Measurements from ENCODE around the gene CDH4.
"Not testable (repeated sequence)": the region's sequence is repeated elsewhere in the genome, so short reads cannot be mapped to it uniquely, and the experiment has no call there.

Gene CDH4

DNA sequence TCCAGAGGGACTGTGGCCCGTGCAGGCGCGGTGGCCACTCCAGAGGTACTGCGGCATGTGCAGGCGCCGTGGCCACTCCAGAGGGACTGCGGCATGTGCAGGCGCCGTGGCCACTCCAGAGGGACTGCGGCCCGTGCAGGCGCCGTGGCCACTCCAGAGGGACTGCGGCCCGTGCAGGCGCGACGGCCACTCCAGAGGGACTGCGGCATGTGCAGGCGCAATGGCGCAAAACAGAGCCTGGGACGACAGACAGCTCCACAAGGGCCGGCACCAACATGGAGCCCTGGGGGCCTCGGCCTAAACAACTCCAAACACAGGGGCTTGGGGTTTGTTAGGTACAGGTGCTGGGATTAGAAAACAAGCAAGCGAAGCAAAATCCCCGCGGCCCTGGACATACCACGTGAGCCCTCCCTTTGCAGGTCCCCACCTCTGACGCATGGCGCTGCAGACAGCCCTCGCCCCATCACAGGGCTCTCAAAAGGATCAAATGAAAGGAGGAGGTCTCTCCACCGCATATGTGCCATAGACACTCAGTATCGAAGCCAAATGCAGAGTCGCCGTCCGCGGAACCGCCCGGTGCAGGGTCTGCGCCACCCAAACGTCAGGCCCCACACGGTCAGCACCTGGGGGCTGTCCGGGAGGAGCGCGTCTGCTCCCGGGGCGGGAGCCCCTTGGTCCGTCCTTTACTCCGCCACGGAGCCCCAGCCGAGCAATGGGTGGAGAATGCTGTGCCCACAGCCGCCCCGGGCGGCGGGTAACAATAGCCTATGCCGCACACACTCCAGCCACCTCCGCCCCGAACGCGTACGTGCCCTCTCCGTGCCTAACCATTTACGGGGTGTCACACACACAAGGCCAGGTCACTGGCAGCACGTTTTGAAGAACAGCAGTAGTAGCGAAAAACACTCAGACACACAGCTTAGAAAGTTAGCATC, 727.9 kb downstream of the CDH4 start:
- DNase-seq (ENCODE audit: low spot score), result no peak

DNA sequence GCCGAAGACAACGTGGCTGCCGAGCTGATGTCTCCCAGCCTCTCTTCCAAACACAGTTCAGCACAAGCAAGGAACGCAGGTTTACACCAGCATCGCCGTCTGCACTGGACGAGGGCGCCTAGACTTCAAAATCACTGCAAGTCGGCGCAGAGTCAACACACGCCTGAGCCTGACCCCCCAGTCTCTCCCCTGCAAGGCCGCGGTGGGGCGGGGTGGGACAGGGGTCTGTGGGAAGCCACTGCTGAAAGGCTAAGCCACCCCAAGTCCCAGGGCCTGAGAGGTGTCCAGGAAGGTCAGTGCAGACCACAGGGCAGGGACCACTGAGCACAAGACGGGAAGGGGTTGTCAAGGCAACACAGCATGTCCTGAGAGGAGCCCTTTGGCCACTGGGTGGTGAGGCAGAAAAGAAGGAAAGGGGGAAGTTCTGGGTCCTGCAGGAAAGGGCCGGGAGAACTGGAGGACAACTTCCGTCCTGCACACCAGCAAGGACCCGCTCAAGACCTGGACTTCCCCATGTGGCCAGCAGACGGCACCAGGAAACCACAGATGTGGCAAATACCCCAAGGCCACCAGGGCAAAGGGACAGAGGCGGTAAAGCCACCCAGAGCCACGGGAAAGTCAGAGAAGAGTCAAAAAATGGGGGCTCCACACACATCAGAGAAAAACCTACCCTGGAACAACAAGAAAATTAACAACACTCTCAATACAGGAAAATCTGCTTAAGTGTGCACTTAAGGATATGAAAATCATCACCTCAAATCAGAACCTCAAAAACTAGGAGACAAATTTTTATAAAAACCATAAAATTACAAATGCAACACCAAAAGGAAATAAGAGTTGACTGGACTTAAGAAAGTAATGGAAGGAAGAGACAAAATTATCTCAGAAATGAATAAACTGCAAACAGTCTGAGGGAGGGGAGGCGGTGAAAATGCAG, 728.9 kb downstream of the CDH4 start:
- no peak for DNase-seq (ENCODE audit: low spot score)

DNA sequence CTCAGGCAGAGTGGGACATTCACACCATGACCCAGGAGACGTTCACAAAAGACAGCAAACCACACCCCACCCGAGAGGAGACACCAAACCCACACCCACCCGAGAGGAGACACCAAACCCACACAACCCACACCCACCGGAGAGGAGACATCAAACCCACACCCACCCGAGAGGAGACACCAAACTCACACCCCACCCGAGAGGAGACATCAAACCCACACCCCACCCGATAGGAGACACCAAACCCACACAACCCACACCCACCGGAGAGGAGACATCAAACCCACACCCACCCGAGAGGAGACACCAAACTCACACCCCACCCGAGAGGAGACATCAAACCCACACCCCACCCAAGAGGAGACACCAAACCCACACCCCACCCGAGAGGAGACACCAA, 729.6 kb downstream of the CDH4 start:
- not testable (repeated sequence) for DNase-seq (ENCODE audit: low spot score)

DNA sequence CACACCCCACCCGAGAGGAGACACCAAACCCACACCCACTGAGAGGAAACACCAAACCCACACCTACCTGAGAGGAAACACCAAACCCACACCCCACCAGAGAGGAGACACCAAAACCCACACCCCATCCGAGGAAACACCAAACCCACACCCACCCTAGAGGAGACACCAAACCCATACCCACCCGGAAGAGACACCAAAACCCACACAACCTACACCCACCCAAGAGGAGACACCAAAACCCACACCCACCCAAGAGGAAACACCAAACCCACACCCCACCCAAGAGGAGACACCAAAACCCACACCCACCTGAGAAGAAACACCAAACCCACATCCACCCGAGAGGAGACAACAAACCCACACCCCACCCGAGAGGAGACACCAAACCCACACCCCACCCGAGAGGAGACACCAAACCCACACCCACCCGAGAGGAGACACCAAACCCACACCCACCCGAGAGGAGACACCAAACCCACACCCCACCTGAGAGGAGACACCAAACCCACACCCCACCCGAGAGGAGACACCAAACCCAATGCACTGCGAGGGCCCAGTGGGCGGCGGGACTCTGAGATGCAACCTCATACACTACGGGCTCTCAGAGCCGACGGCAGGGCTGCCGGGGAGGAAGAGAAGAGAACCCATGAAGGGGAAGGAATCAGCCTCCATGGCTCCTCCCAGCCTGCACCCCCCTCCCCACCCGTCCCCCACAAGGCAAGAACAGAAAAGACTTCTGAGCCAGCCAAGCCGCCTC, 730.3 kb downstream of the CDH4 start:
- DNase-seq (ENCODE audit: low spot score), result no peak

DNA sequence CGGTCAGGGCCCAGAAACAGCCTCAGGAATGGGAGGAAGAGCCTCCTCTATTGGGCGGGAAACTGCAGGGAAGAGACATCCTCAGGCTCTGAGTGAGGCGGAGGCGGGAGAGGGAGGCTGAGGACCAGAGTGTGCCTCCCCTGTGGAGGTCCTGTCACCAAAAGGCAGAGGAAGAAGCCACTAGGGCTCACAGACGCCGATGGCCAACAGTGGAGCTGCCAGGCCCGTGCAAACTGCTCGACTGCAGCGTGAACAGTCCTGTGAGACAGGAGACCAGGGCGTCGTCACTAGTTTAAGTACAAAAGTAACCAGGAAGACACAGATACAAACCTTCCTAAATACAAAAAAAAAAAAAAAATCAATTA, 730.9 kb downstream of the CDH4 start:
- no peak for DNase-seq (ENCODE audit: low spot score)

DNA sequence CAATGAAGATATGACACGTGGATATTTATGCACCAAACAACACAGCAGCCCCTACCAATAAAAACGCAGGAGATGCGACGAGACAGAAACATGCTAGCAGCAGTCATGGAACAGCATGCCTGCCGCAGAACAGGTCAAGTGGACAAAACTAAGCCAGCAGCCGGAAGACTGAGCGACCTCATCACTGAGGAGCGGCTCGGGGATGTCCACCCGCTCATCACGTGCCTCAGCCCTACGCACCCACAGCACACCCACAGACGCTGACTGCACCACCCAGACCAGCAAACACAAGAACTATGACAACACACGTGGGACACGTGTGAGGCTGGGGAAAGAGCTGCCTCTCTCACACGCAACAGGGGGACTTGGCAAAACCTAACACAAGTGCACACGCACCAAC, 731.9 kb downstream of the CDH4 start:
- DNase-seq (ENCODE audit: low spot score), result no peak

DNA sequence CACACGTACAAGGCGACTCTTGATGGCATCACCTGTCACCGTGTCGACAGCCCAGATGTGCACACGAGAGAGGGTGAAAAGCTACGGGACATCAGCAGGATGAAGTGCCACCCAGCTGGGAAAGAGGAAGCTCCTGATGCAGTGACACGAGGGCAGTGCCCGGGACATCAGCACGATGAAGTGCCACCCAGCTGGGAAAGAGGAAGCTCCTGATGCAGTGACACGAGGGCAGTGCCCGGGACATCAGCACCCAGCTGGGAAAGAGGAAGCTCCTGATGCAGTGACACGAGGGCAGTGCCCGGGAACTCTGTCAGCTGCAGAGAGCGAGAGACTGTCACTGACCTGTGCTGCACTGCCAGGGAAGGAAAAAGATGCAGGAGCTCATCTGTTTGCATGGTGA, 732.4 kb downstream of the CDH4 start:
- DNase-seq (ENCODE audit: low spot score), result not testable (repeated sequence)

DNA sequence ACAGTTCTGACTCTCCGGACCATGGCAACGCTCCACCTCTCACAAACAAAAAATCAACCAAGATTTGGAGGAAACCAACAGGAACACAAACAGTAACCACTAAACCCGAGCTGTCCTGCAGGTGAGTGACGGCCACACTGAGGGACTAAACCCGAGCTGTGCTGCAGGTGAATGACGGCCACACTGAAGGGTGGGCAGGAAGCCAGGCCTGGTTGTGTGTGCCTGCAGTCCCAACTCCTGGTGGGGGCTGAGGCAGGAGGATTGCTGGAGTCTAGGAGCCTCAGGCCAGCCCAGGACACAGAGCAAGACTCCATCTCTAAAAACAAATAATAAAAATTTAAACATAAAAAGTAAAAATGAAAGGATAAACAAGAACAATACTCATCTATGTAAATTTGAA, 733.0 kb downstream of the CDH4 start:
- DNase-seq (ENCODE audit: low spot score), result no peak

DNA sequence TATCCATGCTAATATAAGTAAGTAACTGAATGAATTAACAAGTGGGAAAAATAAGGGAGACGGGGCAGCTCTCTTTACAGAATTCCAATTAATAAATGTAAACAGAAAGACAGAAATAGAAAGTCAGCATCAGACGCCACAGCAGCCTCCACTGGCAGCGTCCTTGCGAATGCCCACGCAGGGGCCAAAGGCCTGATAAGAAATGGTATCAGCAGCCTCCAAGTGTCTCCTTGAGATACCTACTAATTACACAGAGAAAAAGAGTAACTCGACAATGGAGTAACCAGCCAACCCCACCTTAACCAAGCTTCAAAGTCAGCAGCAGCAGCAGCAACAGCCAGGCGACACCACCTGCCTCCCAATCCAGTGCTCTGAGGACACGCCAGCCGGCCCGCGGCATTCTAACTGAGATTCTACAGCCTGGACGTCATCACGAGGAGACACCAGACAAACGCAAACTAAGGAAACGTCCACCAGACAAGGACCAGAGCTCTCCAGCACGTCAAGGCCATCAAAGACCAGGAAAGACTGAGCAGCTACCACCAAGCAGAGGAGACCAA, 734.8 kb downstream of the CDH4 start:
- no peak for DNase-seq (ENCODE audit: low spot score)

DNA sequence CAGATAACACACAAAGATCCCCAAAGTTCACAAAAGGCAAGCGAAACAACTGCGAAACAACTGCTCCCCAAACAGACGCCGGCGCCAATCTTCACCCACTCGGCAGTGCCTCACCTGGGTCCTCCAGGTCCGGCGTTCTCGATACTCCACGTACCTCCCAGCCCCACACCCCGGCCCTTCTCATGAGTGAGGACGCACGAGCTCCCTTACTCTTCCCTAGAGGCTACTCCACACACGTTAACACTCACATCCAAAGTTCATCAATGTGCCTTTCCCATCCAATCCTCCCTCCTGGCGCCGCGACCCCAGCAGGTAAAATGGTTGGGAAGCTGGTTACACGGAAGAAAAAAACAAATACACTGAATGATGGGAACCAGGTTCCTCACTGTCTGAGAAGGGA, 736.6 kb downstream of the CDH4 start:
- no peak for DNase-seq (ENCODE audit: low spot score)

DNA sequence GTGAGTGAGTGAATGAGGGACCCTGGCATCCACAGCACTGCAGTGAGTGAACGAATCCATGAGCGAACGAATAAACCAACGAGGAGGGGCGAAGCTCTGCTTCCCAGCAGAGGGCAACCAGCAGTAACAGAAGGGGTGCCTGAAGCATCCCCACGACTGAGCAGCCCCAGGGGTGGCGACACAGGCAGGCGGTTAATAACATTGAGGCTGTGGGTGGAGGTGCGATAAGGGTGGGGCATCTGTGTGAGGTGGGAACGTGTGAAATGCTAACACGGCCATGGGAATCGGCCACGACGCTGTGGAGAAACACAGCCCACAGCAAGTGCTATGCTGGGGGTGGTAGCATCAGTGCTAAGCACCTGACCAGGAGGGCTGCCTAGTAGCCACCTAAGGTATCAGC, 737.7 kb downstream of the CDH4 start:
- DNase-seq (ENCODE audit: low spot score), result no peak

Data from left forelimb (tissue), 1 donor.